Measurements from ENCODE around the gene USP7.

DNA sequence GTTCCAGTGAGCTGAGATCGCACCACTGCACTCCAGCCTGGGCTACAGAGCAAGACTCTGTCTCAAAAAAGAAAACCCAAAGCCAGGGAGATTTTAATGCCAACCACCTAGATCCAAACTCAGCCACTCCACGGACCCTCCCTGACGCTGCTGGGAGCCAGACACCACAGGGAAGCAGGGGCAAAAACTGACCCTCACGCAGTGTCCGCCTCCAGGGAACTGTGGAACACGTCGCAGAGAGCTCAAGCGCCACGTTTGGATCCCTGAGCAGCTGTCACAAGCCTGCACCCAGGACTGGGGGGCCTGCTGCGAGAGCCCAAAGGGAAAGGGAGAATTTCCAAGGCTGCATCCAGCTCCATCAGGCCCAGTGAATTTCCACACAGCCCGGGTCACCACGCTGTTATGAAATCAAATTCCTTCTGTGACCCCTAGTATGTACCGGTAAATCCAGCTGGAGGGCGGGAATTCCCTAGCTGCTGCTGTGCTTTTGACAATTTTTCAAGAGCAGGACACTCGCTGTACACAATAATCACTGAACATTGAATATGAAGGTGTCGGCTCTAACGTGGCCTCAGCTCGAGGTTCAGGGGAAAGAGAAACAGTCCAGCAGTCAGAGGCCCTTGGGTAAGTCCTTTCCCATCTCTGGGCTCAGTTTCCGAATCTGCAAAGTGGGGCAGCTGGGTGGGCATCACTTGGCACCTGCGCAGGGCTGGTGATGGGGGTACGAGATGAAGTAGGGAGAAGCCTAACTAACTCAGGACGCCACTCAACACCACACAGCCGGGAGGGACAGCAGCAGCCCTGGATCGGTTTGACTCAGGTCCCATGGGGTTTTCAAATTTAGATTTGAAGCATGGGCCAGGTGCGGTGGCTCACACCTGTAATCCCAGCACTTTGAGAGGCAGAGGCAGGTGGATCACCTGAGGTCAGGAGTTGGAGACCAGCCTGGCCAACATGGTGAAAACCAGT, 103.5 kb downstream of the USP7 start:
- no peak for TF ChIP-seq FOXA1 (IDR thresholded peaks at IDR 0.05)
- TF ChIP-seq ARNT (IDR thresholded peaks at IDR 0.05) = no peak
- no peak for TF ChIP-seq FOXK2 (IDR thresholded peaks at IDR 0.05)
- no peak for TF ChIP-seq BHLHE40 (IDR thresholded peaks at IDR 0.05; ENCODE audit: borderline replicate concordance)
- TF ChIP-seq FOXM1 (IDR thresholded peaks at IDR 0.05; ENCODE audit: borderline replicate concordance) = no peak
- no peak for TF ChIP-seq TARDBP (IDR thresholded peaks at IDR 0.05)
- no peak for TF ChIP-seq HDGF (IDR thresholded peaks at IDR 0.05; ENCODE audit: borderline replicate concordance)
- no peak for TF ChIP-seq PKNOX1 (IDR thresholded peaks at IDR 0.05)

All from HEK293T (cell line).